Rectal smooth muscle tissue (tissue), 1 donor: Measurements from ENCODE around the gene C11orf97.
"Not testable (repeated sequence)": the region's sequence is repeated elsewhere in the genome, so short reads cannot be mapped to it uniquely, and the experiment has no call there.

Experiments
- H3K27ac ChIP-seq: one replicate; pipeline ENCODE4 v1.7.0; 2013; ENCODE audit warnings: low read depth, low read length, inconsistent platforms
- H3K27me3 ChIP-seq: one replicate; pipeline ENCODE4 v1.7.0; 2013; ENCODE audit warnings: low read length; ENCODE audit not compliant: control insufficient read depth, insufficient read depth
- H3K36me3 ChIP-seq: one replicate; pipeline ENCODE4 v1.7.0; 2013; ENCODE audit warnings: low read length; ENCODE audit not compliant: control insufficient read depth, insufficient read depth
- H3K4me1 ChIP-seq: one replicate; pipeline ENCODE4 v1.7.0; 2013; ENCODE audit warnings: low read length; ENCODE audit not compliant: control insufficient read depth, insufficient read depth
- H3K4me3 ChIP-seq: one replicate; pipeline ENCODE4 v1.7.0; 2013; ENCODE audit warnings: low read length
- H3K9ac ChIP-seq: one replicate; pipeline ENCODE4 v1.7.0; 2013; ENCODE audit warnings: low read length

Gene C11orf97

GRCh38 chr11:94506513-94506912 is 5.7 kb upstream of the C11orf97 start:
- not testable (repeated sequence) for H3K4me1 ChIP-seq

DNA sequence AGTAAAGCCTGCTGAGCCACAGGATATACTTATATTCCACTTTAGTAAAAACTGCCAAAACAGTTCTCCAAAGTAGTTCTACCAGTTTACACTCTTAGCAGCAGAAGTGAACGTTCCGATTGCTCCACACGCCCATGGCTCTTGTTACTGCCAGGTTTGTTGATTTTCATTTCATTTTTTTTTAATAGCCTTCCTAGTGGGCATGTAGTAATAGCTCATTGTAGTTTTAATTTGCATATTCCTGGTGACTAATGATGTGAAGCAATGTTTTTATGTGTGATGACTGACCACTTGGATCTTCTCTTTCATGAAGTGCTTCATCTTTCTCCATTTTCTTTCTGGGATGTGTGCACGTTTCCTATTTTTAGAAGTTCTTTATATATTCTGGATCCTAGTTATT is 4.8 kb upstream of the C11orf97 start:
- Histone ChIP-seq H3K9ac (no peak overlapping the region), H3K4me1 (no peaks in the 10 kb centered on the region), H3K4me3 (no peak overlapping the region), H3K27ac (no peak overlapping the region), H3K27me3 (no peaks in the 10 kb centered on the region), H3K36me3 (no peaks in the 10 kb centered on the region)

More at GRCh38 chr11:94506513-94506912, 5.7 kb upstream of the C11orf97 start:
- H3K9ac ChIP-seq, H3K4me3 ChIP-seq, H3K36me3 ChIP-seq, H3K27me3 ChIP-seq, H3K27ac ChIP-seq: not testable (repeated sequence)

DNA sequence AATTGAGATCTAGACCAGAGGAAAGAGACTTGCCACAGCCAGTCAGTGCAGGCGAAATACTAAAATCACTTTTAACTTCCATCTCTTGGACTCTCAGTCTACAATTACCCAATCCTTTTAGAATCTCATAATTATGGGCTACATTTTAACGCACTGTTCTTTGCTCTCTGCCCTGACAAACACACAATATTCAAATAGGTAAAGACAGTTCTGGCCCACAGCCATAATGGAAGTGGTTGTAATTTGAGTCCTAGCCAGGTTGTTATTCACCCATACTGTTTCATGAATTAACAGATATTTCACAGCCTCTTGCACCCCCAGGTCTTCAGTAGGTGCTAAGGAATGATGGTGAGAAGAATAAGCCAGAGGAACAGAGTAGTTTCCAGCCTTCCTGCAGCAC is 830 bp downstream of the C11orf97 start:
- Histone ChIP-seq H3K4me3 (no peak overlapping the region), H3K9ac (no peak overlapping the region), H3K27ac (no peak overlapping the region), H3K27me3 (no peaks in the 10 kb centered on the region), H3K4me1 (no peaks in the 10 kb centered on the region), H3K36me3 (no peaks in the 10 kb centered on the region)

DNA sequence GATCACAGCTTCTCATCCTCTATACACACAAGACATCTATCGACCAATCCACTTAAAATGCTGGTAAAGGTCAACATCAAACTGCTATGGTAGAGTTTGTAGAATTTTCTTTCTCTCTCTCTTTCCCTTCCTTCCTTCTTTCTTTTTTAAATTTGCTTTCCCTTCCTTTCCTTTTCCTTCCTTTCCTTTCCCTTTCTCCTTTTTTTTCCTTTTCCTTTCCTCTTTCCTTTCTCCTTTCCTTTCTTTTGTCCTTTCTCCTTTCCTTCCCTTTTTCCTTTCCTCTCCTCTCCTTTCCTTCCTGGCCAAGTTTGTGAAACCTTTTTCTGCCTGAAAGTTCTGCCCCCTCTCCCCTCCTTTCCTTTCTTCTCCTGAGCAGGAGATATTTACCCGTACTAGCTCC is 3.1 kb downstream of the C11orf97 start:
- no peaks in the 10 kb centered on the region for H3K36me3 ChIP-seq
- H3K4me1 ChIP-seq, result no peaks in the 10 kb centered on the region
- H3K27me3 ChIP-seq, result no peaks in the 10 kb centered on the region
- H3K9ac ChIP-seq, result no peak overlapping the region
- H3K27ac ChIP-seq, result no peak overlapping the region
- H3K4me3 ChIP-seq, result no peak overlapping the region

DNA sequence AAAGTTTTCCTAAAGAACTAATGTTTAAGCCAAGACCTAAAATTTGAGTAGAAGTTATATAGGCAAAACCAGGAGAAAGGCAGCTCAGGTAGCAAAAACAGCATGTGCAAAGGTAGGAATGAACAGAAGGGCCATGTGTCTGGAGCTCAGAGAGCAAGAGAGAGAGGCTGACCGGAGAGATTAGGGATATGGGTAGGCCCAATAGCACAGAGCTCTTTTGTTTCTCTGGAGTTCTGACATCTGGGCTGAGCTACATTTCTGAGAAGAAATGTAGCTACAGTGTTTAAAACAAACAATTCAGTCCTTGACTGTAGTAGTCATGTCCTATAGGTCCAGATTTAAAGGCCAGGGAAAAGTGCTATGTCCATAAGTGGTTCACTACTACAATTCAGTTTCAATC is 4.5 kb downstream of the C11orf97 start:
- no peaks in the 10 kb centered on the region for H3K27me3 ChIP-seq
- H3K36me3 ChIP-seq, result no peaks in the 10 kb centered on the region
- H3K4me3 ChIP-seq, result no peak overlapping the region
- no peak overlapping the region for H3K9ac ChIP-seq
- H3K27ac ChIP-seq, result no peak overlapping the region
- H3K4me1 ChIP-seq, result no peaks in the 10 kb centered on the region

- Histone ChIP-seq H3K4me1 (no peaks in the 10 kb centered on the region), H3K4me3 (no peak overlapping the region), H3K27me3 (no peaks in the 10 kb centered on the region), H3K36me3 (no peaks in the 10 kb centered on the region), H3K27ac (no peak overlapping the region), H3K9ac (no peak overlapping the region)
Measured at GRCh38 chr11:94518300-94518699, 6.0 kb downstream of the C11orf97 start.

GRCh38 chr11:94519478-94520084 is 7.3 kb downstream of the C11orf97 start:
- Histone ChIP-seq H3K27ac (no peak overlapping the region), H3K4me3 (no peak overlapping the region), H3K4me1 (no peaks in the 10 kb centered on the region)

GRCh38 chr11:94521684-94522083 is 9.4 kb downstream of the C11orf97 start:
- Histone ChIP-seq H3K4me3 (no peak overlapping the region), H3K4me1 (no peaks in the 10 kb centered on the region), H3K9ac (no peak overlapping the region), H3K36me3 (no peaks in the 10 kb centered on the region), H3K27ac (no peak overlapping the region), H3K27me3 (no peaks in the 10 kb centered on the region)

More at GRCh38 chr11:94519478-94520084, 7.3 kb downstream of the C11orf97 start:
- no peaks in the 10 kb centered on the region for H3K36me3 ChIP-seq
- no peak overlapping the region for H3K9ac ChIP-seq
- H3K27me3 ChIP-seq, result no peaks in the 10 kb centered on the region

DNA sequence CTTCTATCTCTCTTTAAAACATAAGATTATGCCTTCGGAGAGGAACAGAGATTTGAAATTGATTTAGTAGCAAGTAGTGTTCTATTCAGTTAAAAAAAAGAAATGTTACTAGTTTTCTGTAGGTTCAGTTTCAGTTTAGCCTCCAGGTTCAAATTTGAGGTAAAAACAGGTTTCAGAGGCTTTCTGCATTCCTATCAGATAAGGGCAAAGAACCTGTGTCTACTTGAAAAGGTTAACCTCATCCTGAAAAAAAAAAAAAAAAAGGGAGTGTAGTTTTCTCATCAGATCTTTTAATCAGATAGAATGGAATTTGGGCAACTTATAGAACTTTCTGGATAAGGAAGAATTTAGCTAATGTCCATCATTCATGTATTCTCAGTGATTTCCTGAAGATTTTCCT is 12.1 kb downstream of the C11orf97 start:
- no peaks in the 10 kb centered on the region for H3K27me3 ChIP-seq
- H3K4me1 ChIP-seq, result no peaks in the 10 kb centered on the region
- no peak overlapping the region for H3K27ac ChIP-seq
- H3K36me3 ChIP-seq, result no peaks in the 10 kb centered on the region
- H3K9ac ChIP-seq, result no peak overlapping the region
- H3K4me3 ChIP-seq, result no peak overlapping the region

DNA sequence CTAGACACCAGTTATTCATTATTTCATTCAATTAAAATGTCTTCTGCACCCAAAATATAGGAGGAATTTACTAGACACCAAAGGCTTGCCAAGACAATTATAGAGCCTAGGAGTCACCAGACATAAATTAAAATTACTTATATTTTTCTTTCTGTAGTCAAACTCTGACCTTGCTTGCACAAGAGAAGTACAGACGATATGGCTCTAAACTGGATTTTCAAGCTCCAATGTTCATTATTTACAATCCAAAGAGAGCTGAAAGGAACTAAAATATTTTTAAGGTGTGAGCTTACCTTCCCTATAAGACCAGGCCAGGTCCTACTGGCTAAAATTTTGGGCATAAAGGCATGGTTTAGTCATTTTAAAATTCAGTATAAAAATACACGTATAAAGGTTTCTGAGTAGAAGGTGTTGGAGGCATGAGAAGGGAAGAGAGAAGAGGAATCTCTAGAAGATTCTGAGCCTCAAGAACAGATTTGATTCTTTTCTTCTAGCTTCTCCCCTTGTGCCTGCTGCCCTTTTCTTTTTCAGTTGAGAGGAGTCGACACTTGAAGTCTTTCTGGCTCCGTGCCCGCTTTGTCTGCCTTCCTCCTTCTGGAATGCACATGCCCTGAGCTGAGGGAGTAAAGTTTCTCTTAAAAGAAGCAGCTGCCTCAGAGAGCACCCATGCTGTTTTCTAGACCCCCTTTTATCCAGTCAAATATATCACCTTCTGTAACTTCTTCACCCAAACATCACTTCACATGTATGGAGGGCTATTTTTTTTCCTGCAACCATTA is 13.5 kb downstream of the C11orf97 start:
- Histone ChIP-seq H3K27me3 (no peaks in the 10 kb centered on the region), H3K4me3 (no peak overlapping the region), H3K9ac (no peak overlapping the region), H3K4me1 (no peaks in the 10 kb centered on the region), H3K27ac (no peak overlapping the region), H3K36me3 (no peaks in the 10 kb centered on the region)

GRCh38 chr11:94526645-94527438 is 14.6 kb downstream of the C11orf97 start:
- Histone ChIP-seq H3K9ac (no peak overlapping the region), H3K36me3 (no peaks in the 10 kb centered on the region), H3K4me1 (no peaks in the 10 kb centered on the region), H3K4me3 (no peak overlapping the region), H3K27ac (no peak overlapping the region), H3K27me3 (no peaks in the 10 kb centered on the region)

- Histone ChIP-seq H3K36me3 (no peaks in the 10 kb centered on the region), H3K27ac (no peak overlapping the region), H3K27me3 (no peaks in the 10 kb centered on the region)
Measured at GRCh38 chr11:94528551-94528950, 16.3 kb downstream of the C11orf97 start.

More at GRCh38 chr11:94528551-94528950, 16.3 kb downstream of the C11orf97 start:
- H3K4me3 ChIP-seq, result no peak overlapping the region
- H3K4me1 ChIP-seq, result no peaks in the 10 kb centered on the region
- no peak overlapping the region for H3K9ac ChIP-seq
